ENCODE data around the gene KCNJ4.
A peak's percentile ranks its signal among the peaks of the same experiment; 100 is the strongest.

Gene KCNJ4

GRCh38 chr22:38461414-38462081, 6.5 kb upstream of the KCNJ4 start:
- peak overlapping the region; percentile 43 for H3K4me3 ChIP-seq (ENCODE audit: low read depth, low read length)
- no peak overlapping the region for H3K27ac ChIP-seq (ENCODE audit: low read depth, low read length)
- peaks cover 63% of the 10 kb centered on the region for H3K27me3 ChIP-seq (ENCODE audit: control insufficient read depth, insufficient read depth, low read length)
- peaks cover 18% of the 10 kb centered on the region for H3K4me1 ChIP-seq (ENCODE audit: control insufficient read depth, insufficient read depth, low read length)
- no peak overlapping the region for H3K9ac ChIP-seq (ENCODE audit: low read length)
- no peaks in the 10 kb centered on the region for H3K36me3 ChIP-seq (ENCODE audit: control insufficient read depth, insufficient read depth, low read length)
- H3K9me3 ChIP-seq (ENCODE audit: control insufficient read depth, insufficient read depth, low read depth, low read length), result no peaks in the 10 kb centered on the region

- H3K4me3 ChIP-seq (ENCODE audit: low read depth, low read length), result peak overlapping the region; percentile 43
- H3K4me1 ChIP-seq (ENCODE audit: control insufficient read depth, insufficient read depth, low read length), result peaks cover 18% of the 10 kb centered on the region
- peaks cover 63% of the 10 kb centered on the region for H3K27me3 ChIP-seq (ENCODE audit: control insufficient read depth, insufficient read depth, low read length)
Observed at GRCh38 chr22:38461057-38461413, 6.0 kb upstream of the KCNJ4 start.

GRCh38 chr22:38460426-38460840, 5.4 kb upstream of the KCNJ4 start:
- no peak overlapping the region for H3K4me3 ChIP-seq (ENCODE audit: low read depth, low read length)
- H3K27me3 ChIP-seq (ENCODE audit: control insufficient read depth, insufficient read depth, low read length), result peaks cover 60% of the 10 kb centered on the region
- H3K9me3 ChIP-seq (ENCODE audit: control insufficient read depth, insufficient read depth, low read depth, low read length), result no peaks in the 10 kb centered on the region
- H3K36me3 ChIP-seq (ENCODE audit: control insufficient read depth, insufficient read depth, low read length), result no peaks in the 10 kb centered on the region
- no peak overlapping the region for H3K27ac ChIP-seq (ENCODE audit: low read depth, low read length)
- no peak overlapping the region for H3K9ac ChIP-seq (ENCODE audit: low read length)
- peaks cover 16% of the 10 kb centered on the region for H3K4me1 ChIP-seq (ENCODE audit: control insufficient read depth, insufficient read depth, low read length)

More at GRCh38 chr22:38461057-38461413, 6.0 kb upstream of the KCNJ4 start:
- no peaks in the 10 kb centered on the region for H3K9me3 ChIP-seq (ENCODE audit: control insufficient read depth, insufficient read depth, low read depth, low read length)
- H3K36me3 ChIP-seq (ENCODE audit: control insufficient read depth, insufficient read depth, low read length), result no peaks in the 10 kb centered on the region
- no peak overlapping the region for H3K9ac ChIP-seq (ENCODE audit: low read length)
- H3K27ac ChIP-seq (ENCODE audit: low read depth, low read length), result no peak overlapping the region

- H3K27ac ChIP-seq (ENCODE audit: low read depth, low read length), result no peak overlapping the region
- no peak overlapping the region for H3K9ac ChIP-seq (ENCODE audit: low read length)
- H3K4me3 ChIP-seq (ENCODE audit: low read depth, low read length), result no peak overlapping the region
- peaks cover 14% of the 10 kb centered on the region for H3K4me1 ChIP-seq (ENCODE audit: control insufficient read depth, insufficient read depth, low read length)
- no peaks in the 10 kb centered on the region for H3K9me3 ChIP-seq (ENCODE audit: control insufficient read depth, insufficient read depth, low read depth, low read length)
- no peaks in the 10 kb centered on the region for H3K36me3 ChIP-seq (ENCODE audit: control insufficient read depth, insufficient read depth, low read length)
- H3K27me3 ChIP-seq (ENCODE audit: control insufficient read depth, insufficient read depth, low read length), result peaks cover 82% of the 10 kb centered on the region
Observed at GRCh38 chr22:38456841-38457699, 2.1 kb upstream of the KCNJ4 start.

- Histone ChIP-seq H3K9me3 (ENCODE audit: control insufficient read depth, insufficient read depth, low read depth, low read length) (no peaks in the 10 kb centered on the region), H3K4me3 (ENCODE audit: low read depth, low read length) (peak overlapping the region; percentile 59), H3K9ac (ENCODE audit: low read length) (no peak overlapping the region), H3K4me1 (ENCODE audit: control insufficient read depth, insufficient read depth, low read length) (peaks cover 20% of the 10 kb centered on the region), H3K27me3 (ENCODE audit: control insufficient read depth, insufficient read depth, low read length) (peaks cover 84% of the 10 kb centered on the region), H3K36me3 (ENCODE audit: control insufficient read depth, insufficient read depth, low read length) (no peaks in the 10 kb centered on the region), H3K27ac (ENCODE audit: low read depth, low read length) (no peak overlapping the region)
Observed at GRCh38 chr22:38456272-38456835, 1.4 kb upstream of the KCNJ4 start.

GRCh38 chr22:38455530-38456271, 702 bp upstream of the KCNJ4 start:
- peaks cover 21% of the 10 kb centered on the region for H3K4me1 ChIP-seq (ENCODE audit: control insufficient read depth, insufficient read depth, low read length)
- no peak overlapping the region for H3K9ac ChIP-seq (ENCODE audit: low read length)
- H3K9me3 ChIP-seq (ENCODE audit: control insufficient read depth, insufficient read depth, low read depth, low read length), result no peaks in the 10 kb centered on the region
- peaks cover 86% of the 10 kb centered on the region for H3K27me3 ChIP-seq (ENCODE audit: control insufficient read depth, insufficient read depth, low read length)
- H3K36me3 ChIP-seq (ENCODE audit: control insufficient read depth, insufficient read depth, low read length), result no peaks in the 10 kb centered on the region
- H3K27ac ChIP-seq (ENCODE audit: low read depth, low read length), result no peak overlapping the region
- peak overlapping the region; percentile 59 for H3K4me3 ChIP-seq (ENCODE audit: low read depth, low read length)

- Histone ChIP-seq H3K9ac (ENCODE audit: low read length) (peak overlapping the region; percentile 27), H3K4me1 (ENCODE audit: control insufficient read depth, insufficient read depth, low read length) (peaks cover 28% of the 10 kb centered on the region), H3K4me3 (ENCODE audit: low read depth, low read length) (peak overlapping the region; percentile 59), H3K27ac (ENCODE audit: low read depth, low read length) (no peak overlapping the region), H3K36me3 (ENCODE audit: control insufficient read depth, insufficient read depth, low read length) (no peaks in the 10 kb centered on the region), H3K9me3 (ENCODE audit: control insufficient read depth, insufficient read depth, low read depth, low read length) (no peaks in the 10 kb centered on the region), H3K27me3 (ENCODE audit: control insufficient read depth, insufficient read depth, low read length) (peaks cover 86% of the 10 kb centered on the region)
Observed at GRCh38 chr22:38454353-38455075, 485 bp downstream of the KCNJ4 start.

- H3K36me3 ChIP-seq (ENCODE audit: control insufficient read depth, insufficient read depth, low read length), result no peaks in the 10 kb centered on the region
- peaks cover 88% of the 10 kb centered on the region for H3K27me3 ChIP-seq (ENCODE audit: control insufficient read depth, insufficient read depth, low read length)
- H3K9me3 ChIP-seq (ENCODE audit: control insufficient read depth, insufficient read depth, low read depth, low read length), result no peaks in the 10 kb centered on the region
- peak overlapping the region; percentile 59; the same call in 1 of the 2 replicates for H3K4me3 ChIP-seq (ENCODE audit: low read depth, low read length)
- no peak overlapping the region for H3K27ac ChIP-seq (ENCODE audit: low read depth, low read length)
- no peak overlapping the region for H3K9ac ChIP-seq (ENCODE audit: low read length)
- peaks cover 28% of the 10 kb centered on the region for H3K4me1 ChIP-seq (ENCODE audit: control insufficient read depth, insufficient read depth, low read length)
Observed at GRCh38 chr22:38453996-38454352, 1.0 kb downstream of the KCNJ4 start.

GRCh38 chr22:38453066-38453672, 1.8 kb downstream of the KCNJ4 start:
- Histone ChIP-seq H3K4me1 (ENCODE audit: control insufficient read depth, insufficient read depth, low read length) (peaks cover 28% of the 10 kb centered on the region), H3K4me3 (ENCODE audit: low read depth, low read length) (no peak overlapping the region), H3K36me3 (ENCODE audit: control insufficient read depth, insufficient read depth, low read length) (no peaks in the 10 kb centered on the region), H3K9ac (ENCODE audit: low read length) (no peak overlapping the region), H3K27ac (ENCODE audit: low read depth, low read length) (no peak overlapping the region), H3K27me3 (ENCODE audit: control insufficient read depth, insufficient read depth, low read length) (peaks cover 81% of the 10 kb centered on the region), H3K9me3 (ENCODE audit: control insufficient read depth, insufficient read depth, low read depth, low read length) (no peaks in the 10 kb centered on the region)

All from HUES6 (cell line).